SH-SY5Y (cell line): ENCODE measurements around the gene AMBRA1.

Experiments used
- GATA2 ChIP-seq: IDR thresholded peaks from 2 replicates; pipeline ENCODE4 v1.6.1; 2011; ENCODE audit warnings: mild to moderate bottlenecking, low read depth, low read length
- GATA3 ChIP-seq: IDR thresholded peaks from 2 replicates; pipeline ENCODE4 v1.6.1; 2011; ENCODE audit warnings: low read depth, mild to moderate bottlenecking, low read length, moderate library complexity

GRCh38 chr11:46351606-46352005, 242.2 kb downstream of the AMBRA1 start:
- no peak for TF ChIP-seq GATA2
- no peak for TF ChIP-seq GATA3
